K562 (cell line): ENCODE measurements around the gene NPC1. TPM values are rescaled to one million over a fixed set of nuclear protein-coding genes. Genes with fewer than 3 reads are reported as not detected.

Experiments
- ARID2 ChIP-seq: fragments of 450-650 bp; IDR thresholded peaks from 2 replicates; pipeline ENCODE4 v1.6.1; 2017; ENCODE audit warnings: antibody characterized with exemption, mild to moderate bottlenecking
- ATF7 ChIP-seq: fragments of 450-650 bp; IDR thresholded peaks from 2 replicates; pipeline ENCODE4 v1.7.1; 2014; ENCODE audit warnings: mild to moderate bottlenecking, moderate library complexity
- BCOR ChIP-seq: fragments of 450-650 bp; IDR thresholded peaks from 2 replicates; pipeline ENCODE4 v1.6.1; 2016
- E4F1 ChIP-seq: fragments of 250-450 bp; sonication (Bioruptor Pico); IDR thresholded peaks from 2 replicates; pipeline ENCODE4 v1.5.0; 2021; ENCODE audit warnings: mild to moderate bottlenecking, borderline replicate concordance
- EGR1 ChIP-seq: fragments of 450-650 bp; conservative IDR thresholded peaks from 2 replicates; pipeline ENCODE4 v1.6.1; 2017; ENCODE audit warnings: mild to moderate bottlenecking
- FOS ChIP-seq: IDR thresholded peaks from 3 replicates; pipeline ENCODE4 v1.6.1; 2011; ENCODE audit not compliant: insufficient read length; ENCODE audit errors: extremely low read depth
- GABPB1 ChIP-seq: sonication (generic); formaldehyde crosslinking; IDR thresholded peaks from 2 replicates; pipeline ENCODE4 v1.8.0; 2022; ENCODE audit warnings: mild to moderate bottlenecking, missing genetic modification reagents
- HSF4 ChIP-seq: fragments of 250-450 bp; sonication (Bioruptor Pico); IDR thresholded peaks from 2 replicates; pipeline ENCODE4 v2.1.2; 2022; ENCODE audit warnings: mild to moderate bottlenecking, moderate library complexity, borderline replicate concordance
- ID3 ChIP-seq, 2 experiments: fragments of 250-450 bp in 1 of 2; fragments of 450-650 bp in 1 of 2; sonication (Bioruptor Pico) in 1 of 2; IDR thresholded peaks; 2 replicates each; pipeline versions ENCODE4 v1.6.1 to v1.8.0; 2016 to 2021; ENCODE audit warnings: mild to moderate bottlenecking in 2 of 2, moderate library complexity in 2 of 2, missing compliant biosample characterization in 1 of 2, missing genetic modification characterization in 1 of 2
- KDM1A ChIP-seq, 2 experiments: fragments of 450-650 bp; IDR thresholded peaks; 2 replicates each; pipeline ENCODE4 v1.6.1; 2016; ENCODE audit warnings: mild to moderate bottlenecking in 2 of 2
- NBN ChIP-seq: fragments of 450-650 bp; IDR thresholded peaks from 2 replicates; pipeline ENCODE4 v1.6.1; 2016; ENCODE audit warnings: low read depth, mild to moderate bottlenecking
- PRMT5 ChIP-seq: sonication (generic); formaldehyde crosslinking; IDR thresholded peaks from 2 replicates; pipeline ENCODE4 v1.5.0; 2020; ENCODE audit warnings: missing genetic modification reagents
- RBM25 ChIP-seq: fragments of 200-400 bp; formaldehyde crosslinking; IDR thresholded peaks from 2 replicates; pipeline ENCODE4 v1.6.1; 2018; ENCODE audit warnings: low read length, low read depth, moderate library complexity; ENCODE audit not compliant: severe bottlenecking
- TAF15 ChIP-seq: fragments of 200-400 bp; formaldehyde crosslinking; IDR thresholded peaks from 2 replicates; pipeline ENCODE4 v1.6.1; 2017; ENCODE audit warnings: mild to moderate bottlenecking, low read depth, low read length, moderate library complexity
- TFAM ChIP-seq: fragments of 250-450 bp; sonication (Bioruptor Pico); conservative IDR thresholded peaks from 2 replicates; pipeline ENCODE4 v1.5.0; 2021; ENCODE audit warnings: mild to moderate bottlenecking, moderate library complexity
- ZFP36 ChIP-seq: fragments of 150-350 bp; IDR thresholded peaks from 2 replicates; pipeline ENCODE4 v1.6.1; 2018; ENCODE audit warnings: low read length, low read depth; ENCODE audit not compliant: partially characterized antibody
- ZNF121 ChIP-seq: sonication (generic); formaldehyde crosslinking; conservative IDR thresholded peaks from 2 replicates; pipeline ENCODE4 v1.8.0; 2022; ENCODE audit warnings: missing genetic modification reagents
- ZNF174 ChIP-seq: fragments of 250-450 bp; sonication (Bioruptor Pico); IDR thresholded peaks from 2 replicates; pipeline ENCODE4 v1.4.0; 2020; ENCODE audit warnings: mild to moderate bottlenecking
- ZNF239 ChIP-seq: fragments of 250-450 bp; sonication (Bioruptor Pico); IDR thresholded peaks from 2 replicates; pipeline ENCODE4 v1.4.0; 2020; ENCODE audit warnings: mild to moderate bottlenecking
- ZNF57 ChIP-seq: fragments of 450-650 bp; formaldehyde crosslinking; IDR thresholded peaks from 2 replicates; pipeline ENCODE4 v1.4.0; 2020; ENCODE audit warnings: mild to moderate bottlenecking, moderate library complexity
- ZNF695 ChIP-seq: fragments of 450-650 bp; formaldehyde crosslinking; IDR thresholded peaks from 2 replicates; pipeline ENCODE4 v1.4.0; 2020; ENCODE audit warnings: mild to moderate bottlenecking, moderate library complexity
- ZNF696 ChIP-seq: fragments of 250-450 bp; sonication (Bioruptor Pico); conservative IDR thresholded peaks from 2 replicates; pipeline ENCODE4 v1.4.0; 2020; ENCODE audit warnings: mild to moderate bottlenecking, moderate library complexity
- ZNF717 ChIP-seq: fragments of 250-450 bp; sonication (Bioruptor Pico); IDR thresholded peaks from 2 replicates; pipeline ENCODE4 v1.5.0; 2021
- polyA plus RNA-seq, 8 experiments: library from polyadenylated mRNA; depleted of rRNA in 4 of 8; stranded (reverse) in 5 of 8; unstranded in 3 of 8; fragments of >200 nt; fragmentation: Nextera tagmentation in 2 of 8; fragmentation: Illumina TruSeq in 1 of 8; extraction: Ambion mirVana in 2 of 8; extraction: Trizol in 1 of 8; gene quantifications; 2 replicates each; pipeline versions ENCODE4 v1.2.1 to v1.2.3, GENCODE V29; 2011 to 2014; ENCODE audit warnings: inconsistent platforms in 1 of 8, missing spikeins in 1 of 8
- total RNA-seq, 7 experiments: library from RNA; depleted of rRNA in 6 of 7; stranded (reverse); fragments of >200 nt in 6 of 7; fragmentation: Illumina TruSeq in 2 of 7; extraction: Trizol in 2 of 7; gene quantifications; 2 replicates each; pipeline versions ENCODE4 v1.2.1 to v1.2.3, GENCODE V29; 2011 to 2021; ENCODE audit warnings: low replicate concordance in 1 of 7
- TF ChIP-seq, protein P1 (sequence below): fragments of 250-450 bp; sonication (Bioruptor Pico); IDR thresholded peaks from 2 replicates; pipeline ENCODE4 v1.8.0; 2021; ENCODE audit warnings: moderate library complexity, mild to moderate bottlenecking, inconsistent platforms

The NPC1 gene
- total and polyA plus RNA-seq, 9 of the 15 experiments (the other 6 are each of a cell fraction or from before 2014, with no cell fraction given) = 17.1 to 45.9 (median 27.6) TPM

GRCh38 chr18:23627970-23628369, 41.7 kb upstream of the NPC1 start (continued):
- TF ChIP-seq ZNF239 (CRISPR knock-in tag) = no peak
- no peak for TF ChIP-seq ZNF121 (CRISPR knock-in tag)
- TF ChIP-seq ZNF57 (CRISPR knock-in tag) = no peak
- no peak for TF ChIP-seq GABPB1 (CRISPR knock-in tag)
- no peak for TF ChIP-seq ID3 (CRISPR knock-in tag; IDR thresholded peaks at IDR 0.05)
- TF ChIP-seq ID3 (tag; IDR thresholded peaks at IDR 0.05) = no peak
- no peak for TF ChIP-seq PRMT5 (CRISPR knock-in tag)
- peak; percentile 58; the same call in 1 of the 2 replicates for TF ChIP-seq BCOR
- no peak for TF ChIP-seq ARID2
- TF ChIP-seq EGR1 = no peak
- peak in 1 of 2 experiments; percentile 26; a peak in 1 of 4 replicates for TF ChIP-seq KDM1A (IDR thresholded peaks at IDR 0.05)
- no peak for TF ChIP-seq TAF15
- no peak for TF ChIP-seq ZNF717
- no peak for TF ChIP-seq TFAM (CRISPR knock-in tag)
- TF ChIP-seq ZNF174 (CRISPR knock-in tag) = no peak
- no peak for TF ChIP-seq FOS
- TF ChIP-seq ATF7 = no peak
- no peak for TF ChIP-seq NBN
- no peak for TF ChIP-seq HSF4
- TF ChIP-seq E4F1 (CRISPR knock-in tag) = no peak
- TF ChIP-seq ZNF695 (CRISPR knock-in tag) = no peak
- TF ChIP-seq ZNF696 (CRISPR knock-in tag) = no peak
- peak; percentile 97 for TF ChIP-seq RBM25
- TF ChIP-seq, protein P1, sequence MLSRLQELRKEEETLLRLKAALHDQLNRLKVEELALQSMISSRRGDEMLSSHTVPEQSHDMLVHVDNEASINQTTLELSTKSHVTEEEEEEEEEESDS (CRISPR knock-in tag) = no peak
- peak; percentile 77 for TF ChIP-seq ZFP36
